ENCODE results near the gene CMSS1.
A peak's percentile ranks its signal among the peaks of the same experiment; 100 is the strongest.
"Not testable (repeated sequence)": the region's sequence is repeated elsewhere in the genome, so short reads cannot be mapped to it uniquely, and the experiment has no call there.

The CMSS1 gene

DNA sequence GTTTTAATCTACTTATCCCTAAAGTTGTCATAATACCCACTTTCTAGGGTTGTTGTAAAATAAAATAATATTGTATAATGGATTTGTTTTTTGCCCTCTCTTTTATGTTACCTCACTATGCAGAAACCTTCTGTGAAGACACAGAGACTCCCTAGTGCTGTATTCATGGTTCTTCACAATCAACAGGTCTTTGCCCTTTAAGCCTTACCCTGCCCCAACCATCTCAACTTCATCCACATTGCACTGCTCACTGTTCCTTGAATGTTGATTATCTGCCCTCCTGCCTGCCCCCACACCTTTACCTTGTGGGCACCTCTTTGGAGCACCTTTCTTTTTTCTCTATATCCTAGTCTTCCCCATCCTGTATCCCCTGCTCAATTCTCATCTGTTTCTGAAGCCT lies 21.1 kb downstream of the CMSS1 start:
- no peak for ATAC-seq
- no peak for TF ChIP-seq OSR1 (CRISPR knock-in tag; IDR thresholded peaks at IDR 0.05)

- no peak for ATAC-seq
These were observed 22.0 kb downstream of the CMSS1 start for GRCh38 chr3:99839613-99840012.

GRCh38 chr3:99841949-99842348 lies 24.3 kb downstream of the CMSS1 start:
- peak; percentile 79 for TF ChIP-seq ZNF8 (CRISPR knock-in tag; IDR thresholded peaks at IDR 0.05)
- not testable (repeated sequence) for ATAC-seq

More at GRCh38 chr3:99839613-99840012, 22.0 kb downstream of the CMSS1 start:
- TF ChIP-seq RARB (CRISPR knock-in tag; IDR thresholded peaks at IDR 0.05) (no peak), ZNF8 (CRISPR knock-in tag; IDR thresholded peaks at IDR 0.05) (no peak), ZFP3 (CRISPR knock-in tag; IDR thresholded peaks at IDR 0.05) (no peak), ZNF565 (CRISPR knock-in tag; conservative IDR thresholded peaks at IDR 0.05; ENCODE audit: low read depth) (no peak), ESRRG (CRISPR knock-in tag; IDR thresholded peaks at IDR 0.05) (no peak), TOX (CRISPR knock-in tag; IDR thresholded peaks at IDR 0.05; ENCODE audit: borderline replicate concordance) (no peak), ARNTL (CRISPR knock-in tag; IDR thresholded peaks at IDR 0.05; ENCODE audit: borderline replicate concordance, low read depth) (no peak), CSDC2 (CRISPR knock-in tag; IDR thresholded peaks at IDR 0.05) (no peak), CREB5 (CRISPR knock-in tag; IDR thresholded peaks at IDR 0.05; ENCODE audit: low read depth) (no peak), GLIS3 (CRISPR knock-in tag; IDR thresholded peaks at IDR 0.05) (no peak), ZC3H10 (CRISPR knock-in tag; IDR thresholded peaks at IDR 0.05) (no peak), PATZ1 (CRISPR knock-in tag; IDR thresholded peaks at IDR 0.05; ENCODE audit: borderline replicate concordance) (no peak), BACH2 (CRISPR knock-in tag; IDR thresholded peaks at IDR 0.05; ENCODE audit: borderline replicate concordance) (no peak), ZNF70 (CRISPR knock-in tag; IDR thresholded peaks at IDR 0.05) (no peak), ISL1 (CRISPR knock-in tag; IDR thresholded peaks at IDR 0.05) (no peak)
- TF ChIP-seq, protein P1, sequence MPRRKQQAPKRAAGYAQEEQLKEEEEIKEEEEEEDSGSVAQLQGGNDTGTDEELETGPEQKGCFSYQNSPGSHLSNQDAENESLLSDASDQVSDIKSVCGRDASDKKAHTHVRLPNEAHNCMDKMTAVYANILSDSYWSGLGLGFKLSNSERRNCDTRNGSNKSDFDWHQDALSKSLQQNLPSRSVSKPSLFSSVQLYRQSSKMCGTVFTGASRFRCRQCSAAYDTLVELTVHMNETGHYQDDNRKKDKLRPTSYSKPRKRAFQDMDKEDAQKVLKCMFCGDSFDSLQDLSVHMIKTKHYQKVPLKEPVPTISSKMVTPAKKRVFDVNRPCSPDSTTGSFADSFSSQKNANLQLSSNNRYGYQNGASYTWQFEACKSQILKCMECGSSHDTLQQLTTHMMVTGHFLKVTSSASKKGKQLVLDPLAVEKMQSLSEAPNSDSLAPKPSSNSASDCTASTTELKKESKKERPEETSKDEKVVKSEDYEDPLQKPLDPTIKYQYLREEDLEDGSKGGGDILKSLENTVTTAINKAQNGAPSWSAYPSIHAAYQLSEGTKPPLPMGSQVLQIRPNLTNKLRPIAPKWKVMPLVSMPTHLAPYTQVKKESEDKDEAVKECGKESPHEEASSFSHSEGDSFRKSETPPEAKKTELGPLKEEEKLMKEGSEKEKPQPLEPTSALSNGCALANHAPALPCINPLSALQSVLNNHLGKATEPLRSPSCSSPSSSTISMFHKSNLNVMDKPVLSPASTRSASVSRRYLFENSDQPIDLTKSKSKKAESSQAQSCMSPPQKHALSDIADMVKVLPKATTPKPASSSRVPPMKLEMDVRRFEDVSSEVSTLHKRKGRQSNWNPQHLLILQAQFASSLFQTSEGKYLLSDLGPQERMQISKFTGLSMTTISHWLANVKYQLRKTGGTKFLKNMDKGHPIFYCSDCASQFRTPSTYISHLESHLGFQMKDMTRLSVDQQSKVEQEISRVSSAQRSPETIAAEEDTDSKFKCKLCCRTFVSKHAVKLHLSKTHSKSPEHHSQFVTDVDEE (CRISPR knock-in tag; IDR thresholded peaks at IDR 0.05): no peak
- TF ChIP-seq, protein P2, sequence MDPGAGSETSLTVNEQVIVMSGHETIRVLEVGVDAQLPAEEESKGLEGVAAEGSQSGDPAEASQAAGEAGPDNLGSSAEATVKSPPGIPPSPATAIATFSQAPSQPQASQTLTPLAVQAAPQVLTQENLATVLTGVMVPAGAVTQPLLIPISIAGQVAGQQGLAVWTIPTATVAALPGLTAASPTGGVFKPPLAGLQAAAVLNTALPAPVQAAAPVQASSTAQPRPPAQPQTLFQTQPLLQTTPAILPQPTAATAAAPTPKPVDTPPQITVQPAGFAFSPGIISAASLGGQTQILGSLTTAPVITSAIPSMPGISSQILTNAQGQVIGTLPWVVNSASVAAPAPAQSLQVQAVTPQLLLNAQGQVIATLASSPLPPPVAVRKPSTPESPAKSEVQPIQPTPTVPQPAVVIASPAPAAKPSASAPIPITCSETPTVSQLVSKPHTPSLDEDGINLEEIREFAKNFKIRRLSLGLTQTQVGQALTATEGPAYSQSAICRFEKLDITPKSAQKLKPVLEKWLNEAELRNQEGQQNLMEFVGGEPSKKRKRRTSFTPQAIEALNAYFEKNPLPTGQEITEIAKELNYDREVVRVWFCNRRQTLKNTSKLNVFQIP (CRISPR knock-in tag; IDR thresholded peaks at IDR 0.05; ENCODE audit: borderline replicate concordance, low read depth): no peak

- peak; percentile 88 for ATAC-seq
These were observed 25.3 kb downstream of the CMSS1 start for GRCh38 chr3:99842826-99843589.

More at GRCh38 chr3:99842826-99843589, 25.3 kb downstream of the CMSS1 start:
- TF ChIP-seq, protein P1 (CRISPR knock-in tag; IDR thresholded peaks at IDR 0.05): no peak
- no peak for TF ChIP-seq BACH2 (CRISPR knock-in tag; IDR thresholded peaks at IDR 0.05; ENCODE audit: borderline replicate concordance)

Measured in SK-N-SH treated with all-trans-retinoic acid at 6 μM for 48 hours (cell line).